Breast epithelium (tissue), 3 donors: ENCODE results near the gene ABCC5.

Experiments
- CTCF ChIP-seq, 3 donors: fragments of 450-650 bp; IDR thresholded peaks; one replicate each; pipeline ENCODE4 v1.5.1; 2016 to 2017; ENCODE audit warnings: antibody characterized with exemption in 3 of 3, mild to moderate bottlenecking in 3 of 3, moderate library complexity in 3 of 3
- POLR2A ChIP-seq: fragments of 450-650 bp; IDR thresholded peaks from one replicate; pipeline ENCODE4 v1.6.1; 2016; ENCODE audit warnings: antibody characterized with exemption, mild to moderate bottlenecking, moderate library complexity

DNA sequence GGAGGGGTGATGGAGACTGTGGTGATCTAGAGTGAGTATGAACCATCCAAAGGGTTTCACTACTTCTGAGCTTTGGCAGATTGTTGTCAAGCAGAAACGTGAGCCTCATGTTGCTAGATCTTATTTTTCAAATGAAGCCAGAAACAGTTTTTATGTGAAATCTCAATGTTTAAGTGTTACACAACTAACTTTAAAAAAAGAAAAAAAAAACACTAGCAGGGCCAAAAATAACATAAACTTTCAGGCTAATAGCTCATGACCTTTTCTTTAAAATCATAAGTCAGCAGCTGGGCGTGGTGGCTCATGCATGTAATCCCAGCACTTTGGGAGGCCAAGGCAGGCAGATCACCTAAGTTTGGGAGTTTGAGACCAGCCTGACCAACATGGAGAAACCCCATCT, 11.8 kb upstream of the ABCC5 start:
- no peak for TF ChIP-seq CTCF (IDR thresholded peaks at IDR 0.05)
- TF ChIP-seq POLR2A = no peak
